A673 (cell line): Measurements from ENCODE around the gene C10orf105. TPM values are rescaled to one million over a fixed set of nuclear protein-coding genes. Genes with fewer than 3 reads are reported as not detected.

Experiments
- BruUV-seq: library from RNA; stranded (reverse); fragments of 400-500 nt; replicated peaks from 2 replicates; lab custom pipeline; 2021; lab: Mats Ljungman, UMichigan
- CTCF ChIA-PET: fragments of 300-600 bp; sonication (Branson Sonifier 250); formaldehyde crosslinking; loops from one replicate; lab custom pipeline; 2022; ENCODE audit warnings: antibody characterized with exemption; lab: Charles Lee
- POLR2A ChIA-PET: fragments of 300-600 bp; sonication (Branson Sonifier 250); formaldehyde crosslinking; loops from one replicate; lab custom pipeline; 2022; ENCODE audit warnings: antibody characterized with exemption; ENCODE audit not compliant: low non-redundant PET; lab: Charles Lee
- DNase-seq: peaks from one replicate; pipeline ENCODE4 v3.0.0-alpha.2; 2015; ENCODE audit warnings: low spot score
- H3K27ac ChIP-seq: fragments of 200-600 bp; sonication (generic); 2 replicates; pipeline ENCODE4 v1.5.1; 2016; ENCODE audit warnings: mixed run types, low read depth, mild to moderate bottlenecking, mixed read lengths, antibody characterized with exemption, low read length; ENCODE audit not compliant: poor library complexity, severe bottlenecking
- H3K27me3 ChIP-seq: fragments of 200-600 bp; sonication (generic); replicated peaks from 2 replicates; pipeline ENCODE4 v1.6.1; 2017; ENCODE audit warnings: mixed run types, low read depth, mild to moderate bottlenecking, mixed read lengths, antibody characterized with exemption, low read length; ENCODE audit not compliant: insufficient read depth, poor library complexity
- H3K36me3 ChIP-seq: fragments of 200-600 bp; sonication (generic); 2 replicates; pipeline ENCODE4 v1.6.1; 2016; ENCODE audit warnings: mixed run types, mild to moderate bottlenecking, mixed read lengths, antibody characterized with exemption, low read length; ENCODE audit not compliant: insufficient read depth, poor library complexity, severe bottlenecking
- H3K4me1 ChIP-seq: fragments of 200-600 bp; sonication (generic); 2 replicates; pipeline ENCODE4 v1.6.1; 2017; ENCODE audit warnings: mixed run types, mild to moderate bottlenecking, mixed read lengths, antibody characterized with exemption, low read length; ENCODE audit not compliant: insufficient read depth, poor library complexity, severe bottlenecking
- H3K4me3 ChIP-seq: fragments of 200-600 bp; sonication (generic); 2 replicates; pipeline ENCODE4 v1.5.1; 2016; ENCODE audit warnings: low read depth, mixed run types, mild to moderate bottlenecking, mixed read lengths, low read length; ENCODE audit not compliant: poor library complexity, severe bottlenecking
- H3K9me3 ChIP-seq: fragments of 200-600 bp; sonication (generic); 2 replicates; pipeline ENCODE4 v1.6.1; 2016; ENCODE audit warnings: mixed run types, low read depth, mild to moderate bottlenecking, mixed read lengths, antibody characterized with exemption, low read length; ENCODE audit not compliant: poor library complexity, severe bottlenecking
- EZH2 ChIP-seq: fragments of 200-600 bp; sonication (generic); IDR thresholded peaks from 2 replicates; pipeline ENCODE4 v1.6.1; 2017; ENCODE audit warnings: borderline replicate concordance, low read depth, mild to moderate bottlenecking, mixed read lengths, antibody characterized with exemption, low read length; ENCODE audit not compliant: poor library complexity, severe bottlenecking
- intact Hi-C: fragments of 100-400 bp; cut with micrococcal nuclease; formaldehyde crosslinking; loops from one replicate; pipeline ENCODE4 v1.10.0; 2022; ENCODE audit not compliant: unreplicated experiment
- total RNA-seq: library from RNA; stranded (reverse); gene quantifications from 2 replicates; pipeline ENCODE4 v1.2.3, GENCODE V29; 2021
- TF ChIP-seq, protein P1 (sequence below): fragments of 300-800, 200-600 bp; sonication (generic); conservative IDR thresholded peaks from 2 replicates; pipeline ENCODE4 v1.5.1; 2017; ENCODE audit warnings: low read depth, mild to moderate bottlenecking, antibody characterized with exemption, low read length, moderate library complexity, mixed read lengths

Gene C10orf105
- total RNA-seq, 1 experiment from 2014 or later = not detected

DNA sequence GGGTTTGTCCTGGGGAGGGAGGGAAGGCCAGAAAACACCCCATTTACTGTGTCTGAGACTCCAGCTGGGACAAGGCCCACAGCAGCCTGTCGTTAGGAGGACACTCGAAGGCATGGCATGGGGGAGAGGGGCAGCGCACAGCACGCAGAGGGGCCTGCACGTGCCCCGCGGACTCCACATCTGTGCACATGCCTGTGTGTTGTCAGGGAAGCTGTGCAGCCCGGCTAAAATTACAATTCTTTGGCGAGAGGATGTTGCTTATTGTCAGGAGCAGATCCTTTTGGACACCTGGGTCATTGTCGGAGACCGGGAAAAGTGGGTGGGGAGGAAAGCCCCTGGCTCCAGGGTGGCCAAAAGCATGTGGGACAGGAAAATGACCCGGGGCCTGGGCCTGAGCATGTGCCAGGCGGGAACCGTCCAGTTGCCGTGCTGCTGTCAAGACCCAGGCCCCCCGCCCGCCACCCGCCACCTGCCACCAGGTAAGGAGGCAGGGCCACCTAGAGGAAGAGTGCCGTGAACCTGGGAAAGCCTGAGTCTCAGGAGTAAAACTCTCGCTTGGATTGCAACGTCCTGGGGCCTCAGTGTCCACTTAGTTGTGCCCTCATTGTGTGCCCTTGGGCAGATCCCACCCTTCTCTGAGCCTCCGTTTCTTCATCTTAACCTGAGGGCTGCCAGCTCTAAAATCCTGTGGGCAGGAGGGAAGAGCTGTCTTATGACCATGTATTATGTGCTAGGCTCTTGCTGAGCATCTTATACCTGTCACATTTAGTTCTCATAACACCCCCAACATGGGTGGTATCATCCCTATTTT is 46.5 kb upstream of the C10orf105 start:
- POLR2A ChIA-PET = interaction anchor here (0.6 kb wide), 1 partner anchor 247 kb away, joined by 4 read pairs; no protein-coding TSS in a partner anchor
- Histone ChIP-seq H3K27me3 (no peaks in the 10 kb centered on the region), H3K9me3 (no peaks in the 10 kb centered on the region), H3K4me3 (no peak overlapping the region), H3K27ac (no peak overlapping the region), H3K4me1 (no peaks in the 10 kb centered on the region), H3K36me3 (no peaks in the 10 kb centered on the region)
- intact Hi-C loops = no loop called here
- no TSS peak for BruUV-seq
- no peak for TF ChIP-seq EZH2
- TF ChIP-seq, protein P1, sequence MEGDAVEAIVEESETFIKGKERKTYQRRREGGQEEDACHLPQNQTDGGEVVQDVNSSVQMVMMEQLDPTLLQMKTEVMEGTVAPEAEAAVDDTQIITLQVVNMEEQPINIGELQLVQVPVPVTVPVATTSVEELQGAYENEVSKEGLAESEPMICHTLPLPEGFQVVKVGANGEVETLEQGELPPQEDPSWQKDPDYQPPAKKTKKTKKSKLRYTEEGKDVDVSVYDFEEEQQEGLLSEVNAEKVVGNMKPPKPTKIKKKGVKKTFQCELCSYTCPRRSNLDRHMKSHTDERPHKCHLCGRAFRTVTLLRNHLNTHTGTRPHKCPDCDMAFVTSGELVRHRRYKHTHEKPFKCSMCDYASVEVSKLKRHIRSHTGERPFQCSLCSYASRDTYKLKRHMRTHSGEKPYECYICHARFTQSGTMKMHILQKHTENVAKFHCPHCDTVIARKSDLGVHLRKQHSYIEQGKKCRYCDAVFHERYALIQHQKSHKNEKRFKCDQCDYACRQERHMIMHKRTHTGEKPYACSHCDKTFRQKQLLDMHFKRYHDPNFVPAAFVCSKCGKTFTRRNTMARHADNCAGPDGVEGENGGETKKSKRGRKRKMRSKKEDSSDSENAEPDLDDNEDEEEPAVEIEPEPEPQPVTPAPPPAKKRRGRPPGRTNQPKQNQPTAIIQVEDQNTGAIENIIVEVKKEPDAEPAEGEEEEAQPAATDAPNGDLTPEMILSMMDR = no peak
- no peak for DNase-seq
- CTCF ChIA-PET = no interaction called here

DNA sequence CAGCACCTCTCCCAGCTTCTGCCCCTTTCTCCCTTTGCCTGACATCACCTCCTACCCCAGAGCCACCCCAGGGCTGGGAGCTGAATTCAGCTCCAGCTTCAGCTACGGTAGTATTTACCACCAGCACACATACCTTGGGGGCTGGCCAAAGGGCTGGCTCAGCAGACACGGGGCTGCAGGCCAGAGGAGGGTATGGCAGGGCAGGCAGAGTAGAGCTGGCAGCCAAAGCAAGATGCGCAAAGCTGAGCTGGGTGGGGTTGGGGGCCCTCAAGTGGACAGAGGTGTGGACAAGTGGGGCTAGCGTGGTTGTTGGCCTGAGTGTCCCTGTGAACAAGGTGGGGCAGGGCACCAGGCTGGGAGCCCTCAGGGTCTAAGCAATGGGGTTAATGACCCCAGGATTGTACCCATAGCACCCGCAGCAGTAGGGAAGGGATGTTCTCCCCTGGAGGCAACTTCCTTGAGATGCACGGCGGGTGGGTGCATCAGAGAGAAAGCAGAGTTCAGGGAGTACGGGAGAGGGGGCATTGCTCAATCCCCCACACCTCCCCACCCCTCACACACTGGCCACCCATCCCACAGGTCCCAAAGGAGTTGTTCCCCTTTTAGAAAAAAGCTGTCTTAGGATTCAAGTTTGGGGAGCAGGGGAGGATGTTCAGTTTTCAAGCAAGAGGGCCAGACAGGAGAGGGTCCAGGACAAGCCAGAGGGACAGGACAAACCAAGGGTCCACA is 45.8 kb upstream of the C10orf105 start:
- POLR2A ChIA-PET = interaction anchor here (0.5 to 0.6 kb wide), 2 partner anchors 19 to 246 kb away, joined by 3 to 4 read pairs; no protein-coding TSS in a partner anchor
- intact Hi-C loops = no loop called here

DNA sequence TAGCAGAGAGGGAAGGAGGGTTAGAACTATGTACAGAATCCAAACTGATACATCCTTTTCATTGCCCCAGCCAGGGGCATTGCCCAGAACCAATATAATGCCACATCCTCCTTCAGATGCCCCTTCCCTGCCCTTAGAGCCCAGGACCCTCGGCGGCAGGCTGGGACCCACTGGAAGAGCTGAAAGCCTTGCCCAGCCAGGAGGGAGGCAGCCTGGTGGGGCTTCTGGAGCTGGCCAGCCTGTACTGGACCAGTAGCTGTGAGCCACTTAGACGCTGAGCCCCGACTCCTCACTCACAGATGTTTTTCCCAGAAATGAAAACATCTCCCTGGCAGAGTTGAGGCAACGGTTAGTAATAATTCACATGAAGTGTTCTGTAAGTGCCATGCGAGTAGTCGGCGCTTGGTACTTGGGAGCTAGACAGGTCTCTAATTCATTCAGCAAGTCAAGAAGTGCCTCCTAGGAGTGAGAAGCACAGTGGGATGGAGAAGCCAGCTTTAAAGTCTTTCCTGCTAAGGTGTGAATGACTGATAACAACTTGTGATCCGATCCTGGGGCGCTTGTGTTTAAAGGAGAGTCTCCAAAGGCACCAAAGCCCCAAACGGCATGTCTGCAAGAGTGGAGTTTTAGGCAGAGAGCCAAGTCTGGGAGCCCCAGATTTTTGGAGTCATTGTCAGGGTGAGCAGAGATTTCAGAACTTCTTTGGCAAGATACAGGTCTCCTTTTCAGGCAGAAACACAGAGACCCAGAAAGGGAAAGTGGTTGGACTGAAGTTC is 44.0 kb upstream of the C10orf105 start:
- TF ChIP-seq, protein P1 = no peak
- TF ChIP-seq EZH2 = no peak
- H3K4me1 ChIP-seq = no peaks in the 10 kb centered on the region
- no peak for DNase-seq
- POLR2A ChIA-PET = no interaction called here
- H3K9me3 ChIP-seq = no peaks in the 10 kb centered on the region
- CTCF ChIA-PET = no interaction called here
- H3K27me3 ChIP-seq = no peaks in the 10 kb centered on the region
- no peaks in the 10 kb centered on the region for H3K36me3 ChIP-seq
- H3K4me3 ChIP-seq = no peak overlapping the region
- no peak overlapping the region for H3K27ac ChIP-seq
- intact Hi-C loops = no loop called here
- BruUV-seq = no TSS peak

More for the DNA sequence above, 45.8 kb upstream of the C10orf105 start:
- Histone ChIP-seq H3K27ac (no peak overlapping the region), H3K4me3 (no peak overlapping the region), H3K9me3 (no peaks in the 10 kb centered on the region), H3K27me3 (no peaks in the 10 kb centered on the region), H3K36me3 (no peaks in the 10 kb centered on the region), H3K4me1 (no peaks in the 10 kb centered on the region)
- BruUV-seq = no TSS peak
- CTCF ChIA-PET = interaction anchor here (1.0 kb wide), 1 partner anchor 9 kb away, joined by 3 read pairs; no protein-coding TSS in a partner anchor
- no peak for DNase-seq
- TF ChIP-seq, protein P1 = no peak
- no peak for TF ChIP-seq EZH2
